HEK293 (cell line): Measurements from ENCODE around the gene PHF20.
"Not testable (repeated sequence)": the region's sequence is repeated elsewhere in the genome, so short reads cannot be mapped to it uniquely, and the experiment has no call there.

Experiments used
- CTCF ChIA-PET: fragments of 350-600 bp; formaldehyde crosslinking; extraction: SDS; loops from one replicate; lab custom pipeline; 2021; ENCODE audit warnings: antibody characterized with exemption; lab: Yijun Ruan, JAX
- POLR2A ChIA-PET: fragments of 300-600 bp; formaldehyde crosslinking; extraction: SDS; loops from one replicate; lab custom pipeline; 2020; ENCODE audit warnings: antibody characterized with exemption, inconsistent platforms; lab: Yijun Ruan, JAX
- H3K27ac ChIP-seq: fragments of 200-500 bp; sonication (Bioruptor generic); 2 replicates; pipeline ENCODE4 v1.5.1; 2014; ENCODE audit warnings: low read depth, low read length, control low read depth, inconsistent platforms; ENCODE audit errors: extremely low read depth
- H3K36me3 ChIP-seq, 2 experiments: fragments of 200-500 bp in 1 of 2; sonication (Bioruptor generic) in 1 of 2; 1 replicate in 1 of 2; 2 replicates in 1 of 2; pipeline ENCODE4 v1.5.1; 2014 to 2017; ENCODE audit warnings: inconsistent platforms in 2 of 2, low read length in 2 of 2; ENCODE audit not compliant: control insufficient read depth in 2 of 2, insufficient read depth in 1 of 2
- H3K4me1 ChIP-seq: fragments of 200-500 bp; sonication (Bioruptor generic); 2 replicates; pipeline ENCODE4 v1.5.1; 2014; ENCODE audit warnings: mild to moderate bottlenecking, low read length, inconsistent platforms; ENCODE audit not compliant: control insufficient read depth, insufficient read depth
- H3K4me3 ChIP-seq: 2 replicates; pipeline ENCODE4 v1.5.1; 2011; ENCODE audit warnings: low read depth, mild to moderate bottlenecking, control low read depth, low read length, moderate library complexity
- H3K9me3 ChIP-seq: fragments of 200-500 bp; sonication (Bioruptor generic); 2 replicates; pipeline ENCODE4 v1.5.1; 2014; ENCODE audit warnings: low read depth, low read length, inconsistent platforms; ENCODE audit not compliant: control insufficient read depth, insufficient read depth
- GFI1B ChIP-seq: fragments of 450-650 bp; formaldehyde crosslinking; IDR thresholded peaks from 2 replicates; pipeline ENCODE4 v1.5.1; 2016; ENCODE audit warnings: missing biosample characterization, missing genetic modification characterization
- GLIS1 ChIP-seq: fragments of 450-650 bp; formaldehyde crosslinking; IDR thresholded peaks from 2 replicates; pipeline ENCODE4 v1.5.1; 2016; ENCODE audit warnings: missing biosample characterization, missing genetic modification characterization
- IKZF3 ChIP-seq: fragments of 450-650 bp; IDR thresholded peaks from 2 replicates; pipeline ENCODE4 v1.5.0; 2018; ENCODE audit warnings: missing biosample characterization, mild to moderate bottlenecking, missing genetic modification characterization, moderate library complexity
- ZFP37 ChIP-seq: fragments of 450-650 bp; formaldehyde crosslinking; IDR thresholded peaks from 2 replicates; pipeline ENCODE4 v1.5.1; 2016; ENCODE audit warnings: missing biosample characterization, missing genetic modification characterization
- ZNF121 ChIP-seq: fragments of 450-650 bp; formaldehyde crosslinking; IDR thresholded peaks from 2 replicates; pipeline ENCODE4 v1.5.1; 2016; ENCODE audit warnings: missing biosample characterization, missing genetic modification characterization
- ZNF600 ChIP-seq: fragments of 450-650 bp; formaldehyde crosslinking; IDR thresholded peaks from 2 replicates; pipeline ENCODE4 v1.5.1; 2016; ENCODE audit warnings: missing biosample characterization, missing genetic modification characterization
- ZNF664 ChIP-seq: fragments of 450-650 bp; formaldehyde crosslinking; IDR thresholded peaks from 2 replicates; pipeline ENCODE4 v1.5.1; 2016; ENCODE audit warnings: missing biosample characterization, missing genetic modification characterization
- TF ChIP-seq, protein P1 (sequence below): fragments of 450-650 bp; formaldehyde crosslinking; IDR thresholded peaks from 2 replicates; pipeline ENCODE4 v1.5.1; 2016; ENCODE audit warnings: missing biosample characterization, missing genetic modification characterization
- TF ChIP-seq, protein P2 (sequence below): fragments of 450-650 bp; formaldehyde crosslinking; IDR thresholded peaks from 2 replicates; pipeline ENCODE4 v1.5.1; 2016; ENCODE audit warnings: missing biosample characterization, missing genetic modification characterization
- TF ChIP-seq, protein P3 (sequence below): fragments of 450-650 bp; formaldehyde crosslinking; IDR thresholded peaks from 2 replicates; pipeline ENCODE4 v1.5.1; 2017; ENCODE audit warnings: missing biosample characterization, missing genetic modification characterization
- TF ChIP-seq, protein P4 (sequence below): fragments of 450-650 bp; formaldehyde crosslinking; IDR thresholded peaks from 2 replicates; pipeline ENCODE4 v1.5.1; 2016; ENCODE audit warnings: missing biosample characterization, missing genetic modification characterization

The PHF20 gene

DNA sequence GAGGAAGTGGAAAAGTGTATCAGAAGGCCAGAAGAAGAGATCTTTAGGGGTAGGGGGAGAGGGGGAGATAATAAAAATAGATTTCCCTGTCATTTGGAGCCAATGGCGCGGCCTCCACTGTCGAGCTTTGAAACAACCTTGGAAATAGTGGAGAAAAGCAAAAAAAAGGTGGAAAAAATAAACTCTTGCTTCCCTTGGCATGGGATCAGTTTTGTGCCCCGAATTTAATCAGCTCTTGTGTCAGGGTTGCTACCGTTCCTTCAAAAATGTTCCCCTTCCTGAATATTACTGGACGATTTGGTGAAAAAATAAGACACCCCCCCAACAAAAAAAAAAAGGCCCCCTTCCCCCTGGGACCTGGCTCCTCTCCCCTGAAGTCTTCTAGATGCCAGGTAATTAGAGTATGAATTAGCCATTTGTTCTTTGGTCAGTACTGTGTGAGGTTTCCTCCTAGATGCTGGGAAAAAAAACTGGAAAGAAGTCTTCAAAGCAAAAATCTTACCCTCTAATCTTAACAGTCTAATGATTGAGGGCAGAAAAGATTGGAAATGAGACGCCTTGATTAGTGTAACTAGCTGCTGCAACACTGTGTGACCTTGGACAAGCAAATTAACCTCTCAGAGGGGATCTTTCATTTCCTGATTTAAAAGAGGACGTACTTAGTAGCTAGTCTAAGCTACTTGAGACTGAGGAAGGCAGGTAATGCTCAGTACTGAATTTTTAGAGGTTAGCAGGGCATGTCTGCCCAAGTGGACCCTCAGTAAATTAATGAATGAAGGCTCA lies 28.9 kb upstream of the PHF20 start (continued):
- TF ChIP-seq GLIS1 (tag by site-specific recombination): peak; percentile 42
- peak; percentile 93 for TF ChIP-seq ZNF664 (tag by site-specific recombination)
- peak; percentile 66; the same call in 1 of the 2 replicates for TF ChIP-seq GFI1B (tag by site-specific recombination)
- TF ChIP-seq, protein P1, sequence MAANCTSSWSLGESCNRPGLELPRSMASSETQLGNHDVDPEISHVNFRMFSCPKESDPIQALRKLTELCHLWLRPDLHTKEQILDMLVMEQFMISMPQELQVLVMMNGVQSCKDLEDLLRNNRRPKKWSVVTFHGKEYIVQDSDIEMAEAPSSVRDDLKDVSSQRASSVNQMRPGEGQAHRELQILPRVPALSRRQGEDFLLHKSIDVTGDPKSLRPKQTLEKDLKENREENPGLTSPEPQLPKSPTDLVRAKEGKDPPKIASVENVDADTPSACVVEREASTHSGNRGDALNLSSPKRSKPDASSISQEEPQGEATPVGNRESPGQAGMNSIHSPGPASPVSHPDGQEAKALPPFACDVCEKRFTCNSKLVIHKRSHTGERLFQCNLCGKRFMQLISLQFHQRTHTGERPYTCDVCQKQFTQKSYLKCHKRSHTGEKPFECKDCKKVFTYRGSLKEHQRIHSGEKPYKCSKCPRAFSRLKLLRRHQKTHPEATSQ: peak; percentile 38; the same call in 1 of the 2 replicates
- TF ChIP-seq, protein P2, sequence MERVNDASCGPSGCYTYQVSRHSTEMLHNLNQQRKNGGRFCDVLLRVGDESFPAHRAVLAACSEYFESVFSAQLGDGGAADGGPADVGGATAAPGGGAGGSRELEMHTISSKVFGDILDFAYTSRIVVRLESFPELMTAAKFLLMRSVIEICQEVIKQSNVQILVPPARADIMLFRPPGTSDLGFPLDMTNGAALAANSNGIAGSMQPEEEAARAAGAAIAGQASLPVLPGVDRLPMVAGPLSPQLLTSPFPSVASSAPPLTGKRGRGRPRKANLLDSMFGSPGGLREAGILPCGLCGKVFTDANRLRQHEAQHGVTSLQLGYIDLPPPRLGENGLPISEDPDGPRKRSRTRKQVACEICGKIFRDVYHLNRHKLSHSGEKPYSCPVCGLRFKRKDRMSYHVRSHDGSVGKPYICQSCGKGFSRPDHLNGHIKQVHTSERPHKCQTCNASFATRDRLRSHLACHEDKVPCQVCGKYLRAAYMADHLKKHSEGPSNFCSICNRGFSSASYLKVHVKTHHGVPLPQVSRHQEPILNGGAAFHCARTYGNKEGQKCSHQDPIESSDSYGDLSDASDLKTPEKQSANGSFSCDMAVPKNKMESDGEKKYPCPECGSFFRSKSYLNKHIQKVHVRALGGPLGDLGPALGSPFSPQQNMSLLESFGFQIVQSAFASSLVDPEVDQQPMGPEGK: 0 out of 2 replicates have a peak, but pooled peaks have one; percentile 16
- TF ChIP-seq, protein P3, sequence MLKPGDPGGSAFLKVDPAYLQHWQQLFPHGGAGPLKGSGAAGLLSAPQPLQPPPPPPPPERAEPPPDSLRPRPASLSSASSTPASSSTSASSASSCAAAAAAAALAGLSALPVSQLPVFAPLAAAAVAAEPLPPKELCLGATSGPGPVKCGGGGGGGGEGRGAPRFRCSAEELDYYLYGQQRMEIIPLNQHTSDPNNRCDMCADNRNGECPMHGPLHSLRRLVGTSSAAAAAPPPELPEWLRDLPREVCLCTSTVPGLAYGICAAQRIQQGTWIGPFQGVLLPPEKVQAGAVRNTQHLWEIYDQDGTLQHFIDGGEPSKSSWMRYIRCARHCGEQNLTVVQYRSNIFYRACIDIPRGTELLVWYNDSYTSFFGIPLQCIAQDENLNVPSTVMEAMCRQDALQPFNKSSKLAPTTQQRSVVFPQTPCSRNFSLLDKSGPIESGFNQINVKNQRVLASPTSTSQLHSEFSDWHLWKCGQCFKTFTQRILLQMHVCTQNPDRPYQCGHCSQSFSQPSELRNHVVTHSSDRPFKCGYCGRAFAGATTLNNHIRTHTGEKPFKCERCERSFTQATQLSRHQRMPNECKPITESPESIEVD (tag by site-specific recombination): 0 out of 2 replicates have a peak, but pooled peaks have one; percentile 12
- TF ChIP-seq IKZF3 (tag by site-specific recombination): peak; percentile 40; the same call in 1 of the 2 replicates
- 0 out of 2 replicates have a peak, but pooled peaks have one; percentile 25 for TF ChIP-seq ZFP37

DNA sequence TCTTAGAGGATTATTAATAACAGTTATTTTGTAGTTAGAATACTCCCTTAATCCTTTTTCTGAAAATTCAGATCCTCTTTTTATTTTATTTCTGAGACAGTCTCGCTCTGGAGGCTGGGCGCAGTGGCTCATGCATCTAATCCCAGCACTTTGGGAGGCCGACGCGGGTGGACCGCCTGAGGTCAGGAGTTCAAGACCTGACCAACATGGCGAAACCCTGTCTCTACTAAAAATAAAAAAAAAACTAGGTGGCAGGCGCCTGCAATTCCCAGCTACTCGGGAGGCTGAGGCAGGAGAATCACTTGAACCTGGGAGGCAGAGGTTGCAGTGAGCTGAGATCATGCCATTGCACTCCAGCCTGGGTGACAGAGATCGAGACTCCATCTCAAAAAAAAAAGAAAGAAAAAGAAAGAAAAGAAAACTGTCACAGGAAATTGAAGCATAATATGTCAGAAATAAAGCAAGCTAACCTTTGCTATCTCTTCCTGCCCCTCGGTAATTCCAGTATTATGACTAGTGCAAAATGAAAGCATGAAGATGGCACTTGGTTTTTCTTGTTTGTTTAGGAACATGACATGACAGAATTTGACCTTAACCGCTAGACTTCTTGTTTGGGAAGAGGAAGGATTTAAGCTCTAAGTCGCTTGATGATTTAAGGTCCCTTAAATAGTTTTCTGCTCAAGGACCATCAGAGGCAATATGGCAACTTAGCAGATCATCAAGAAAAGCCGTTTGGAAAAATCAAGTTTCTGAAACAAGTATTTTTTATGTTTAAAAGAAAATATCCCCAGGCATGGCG lies 27.9 kb upstream of the PHF20 start:
- TF ChIP-seq ZNF600 (tag by site-specific recombination): peak; percentile 54; the same call in 1 of the 2 replicates
- TF ChIP-seq, protein P4, sequence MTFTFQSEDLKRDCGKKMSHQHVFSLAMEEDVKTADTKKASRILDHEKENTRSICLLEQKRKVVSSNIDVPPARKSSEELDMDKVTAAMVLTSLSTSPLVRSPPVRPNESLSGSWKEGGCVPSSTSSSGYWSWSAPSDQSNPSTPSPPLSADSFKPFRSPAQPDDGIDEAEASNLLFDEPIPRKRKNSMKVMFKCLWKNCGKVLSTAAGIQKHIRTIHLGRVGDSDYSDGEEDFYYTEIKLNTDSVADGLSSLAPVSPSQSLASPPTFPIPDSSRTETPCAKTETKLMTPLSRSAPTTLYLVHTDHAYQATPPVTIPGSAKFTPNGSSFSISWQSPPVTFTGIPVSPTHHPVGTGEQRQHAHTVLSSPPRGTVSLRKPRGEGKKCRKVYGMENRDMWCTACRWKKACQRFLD (tag by site-specific recombination): no peak
- Histone ChIP-seq H3K27ac (0 out of 2 replicates have a peak overlapping the region, but pooled peaks have one; percentile 83), H3K4me3 (no peak overlapping the region), H3K36me3 (peaks cover 9 to 25% of the 10 kb centered on the region in 2 experiments), H3K9me3 (no peaks in the 10 kb centered on the region), H3K4me1 (no peaks in the 10 kb centered on the region)
- CTCF ChIA-PET: interaction anchor here (0.5 to 0.7 kb wide), 3 partner anchors 28 to 130 kb away, joined by 3 to 6 read pairs (median 3); partner anchors contain the start of gene PHF20
- POLR2A ChIA-PET: interaction anchor here (0.6 to 2.5 kb wide), 7 partner anchors 20 to 393 kb away, joined by 3 to 109 read pairs (median 4); partner anchors contain the start of genes PHF20 and SPAG4

DNA sequence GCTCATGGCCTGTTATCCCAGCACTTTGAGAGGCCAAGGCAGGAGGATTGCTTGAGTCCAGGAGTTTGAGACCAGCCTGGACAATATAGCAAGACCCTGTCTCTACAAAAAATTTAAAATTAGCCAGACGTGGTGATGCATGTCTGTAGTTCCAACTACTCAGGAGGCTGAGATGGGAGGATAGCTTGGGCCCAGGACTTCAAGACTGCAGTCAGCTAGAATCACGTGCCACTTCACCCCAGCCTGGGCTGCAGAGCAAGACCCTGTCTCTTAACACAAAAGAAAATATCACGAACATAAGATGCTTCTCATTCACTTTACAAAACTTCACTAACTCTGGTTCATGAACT lies 27.3 kb upstream of the PHF20 start:
- H3K4me3 ChIP-seq, H3K27ac ChIP-seq, H3K4me1 ChIP-seq, H3K9me3 ChIP-seq: not testable (repeated sequence)
- H3K36me3 ChIP-seq: peaks cover 7 to 19% of the 10 kb centered on the region in 2 experiments; a peak in 2 of 3 replicates
- TF ChIP-seq ZNF121 (tag by site-specific recombination): peak; percentile 97
- CTCF ChIA-PET: interaction anchor here (0.5 to 0.6 kb wide), 2 partner anchors 34 to 129 kb away, joined by 3 to 6 read pairs; no protein-coding TSS in a partner anchor
- POLR2A ChIA-PET: interaction anchor here (0.6 kb wide), 1 partner anchor 28 kb away, joined by 3 read pairs; the partner anchor contains the start of gene PHF20
